CD4-positive, alpha-beta memory T cell (primary cell): Measurements from ENCODE around the gene NTHL1. TPM values are rescaled to one million over a fixed set of nuclear protein-coding genes. Genes with fewer than 3 reads are reported as not detected.

Experiments used
- CTCF ChIA-PET: fragments of 350-600 bp; sonication (Branson Sonifier 250); formaldehyde crosslinking; loops from one replicate; lab custom pipeline; 2021; ENCODE audit warnings: inconsistent platforms; ENCODE audit not compliant: partially characterized antibody; lab: Charles Lee
- POLR2A ChIA-PET: fragments of 350-600 bp; sonication (Branson Sonifier 250); formaldehyde crosslinking; loops from one replicate; lab custom pipeline; 2021; ENCODE audit not compliant: partially characterized antibody; lab: Charles Lee
- DNase-seq, 5 donors: peaks; one replicate each; pipeline versions ENCODE4 v3.0.0 to v3.0.0-alpha.2; 2020 to 2022; ENCODE audit warnings: mixed read lengths in 1 of 5
- H3K27ac ChIP-seq: one replicate; pipeline ENCODE4 v1.7.0; 2013; ENCODE audit warnings: low read depth, low read length
- H3K27me3 ChIP-seq: 2 replicates; pipeline ENCODE4 v1.7.0; 2013; ENCODE audit warnings: mild to moderate bottlenecking, low read length, moderate library complexity; ENCODE audit not compliant: insufficient read depth
- H3K36me3 ChIP-seq: 2 replicates; pipeline ENCODE4 v1.7.0; 2013; ENCODE audit warnings: mild to moderate bottlenecking, low read length, moderate library complexity; ENCODE audit not compliant: insufficient read depth
- H3K4me1 ChIP-seq: 2 replicates; pipeline ENCODE4 v1.7.0; 2013; ENCODE audit warnings: mild to moderate bottlenecking, low read length, moderate library complexity; ENCODE audit not compliant: insufficient read depth
- H3K4me3 ChIP-seq, 2 donors: one replicate each; pipeline ENCODE4 v1.7.0; 2013; ENCODE audit warnings: low read length in 2 of 2, mild to moderate bottlenecking in 1 of 2
- H3K9me3 ChIP-seq, 2 donors: one replicate each; pipeline ENCODE4 v1.7.0; 2013; ENCODE audit warnings: low read length in 2 of 2, control low read depth in 1 of 2; ENCODE audit not compliant: control insufficient read depth in 1 of 2
- H3K27ac Mint-ChIP-seq, 7 donors: one replicate each; pipeline ENCODE4 v1.8.0; 2020 to 2021; ENCODE audit warnings: mixed read lengths in 7 of 7, mild to moderate bottlenecking in 6 of 7, inconsistent platforms in 3 of 7, moderate library complexity in 3 of 7
- H3K27me3 Mint-ChIP-seq, 2 donors: one replicate each; pipeline ENCODE4 v1.8.0; 2020 to 2021; ENCODE audit warnings: mixed read lengths in 2 of 2
- H3K36me3 Mint-ChIP-seq, 2 donors: one replicate each; pipeline ENCODE4 v1.8.0; 2020 to 2021; ENCODE audit warnings: mixed read lengths in 2 of 2, inconsistent platforms in 1 of 2, mild to moderate bottlenecking in 1 of 2
- H3K4me1 Mint-ChIP-seq, 4 donors: one replicate each; pipeline ENCODE4 v1.8.0; 2020 to 2021; ENCODE audit warnings: mixed read lengths in 4 of 4, mild to moderate bottlenecking in 1 of 4
- H3K4me3 Mint-ChIP-seq, 8 donors: one replicate each; pipeline ENCODE4 v1.8.0; 2020 to 2021; ENCODE audit warnings: mixed read lengths in 8 of 8, mild to moderate bottlenecking in 7 of 8, moderate library complexity in 6 of 8, inconsistent platforms in 3 of 8
- H3K9me3 Mint-ChIP-seq, 8 donors: one replicate each; pipeline ENCODE4 v1.8.0; 2020 to 2021; ENCODE audit warnings: mixed read lengths in 8 of 8, mild to moderate bottlenecking in 5 of 8, inconsistent platforms in 3 of 8, moderate library complexity in 1 of 8
- intact Hi-C: fragments of 100-400 bp; cut with micrococcal nuclease; formaldehyde crosslinking; loops from one replicate; pipeline ENCODE4 v1.15.1; 2023
- polyA plus RNA-seq, 2 donors: library from polyadenylated mRNA; unstranded; fragments of 300-500 nt; fragmentation: Illumina TruSeq; gene quantifications; one replicate each; pipeline ENCODE4 v1.2.3, GENCODE V29; 2021
- total RNA-seq, 2 experiments: library from RNA; stranded (reverse); gene quantifications; one replicate each; pipeline ENCODE4 v1.2.3, GENCODE V29; 2021

NTHL1 gene
- total and polyA plus RNA-seq, 4 experiments from 2014 or later = 9.3 to 20.1 (median 12.7) TPM

DNA sequence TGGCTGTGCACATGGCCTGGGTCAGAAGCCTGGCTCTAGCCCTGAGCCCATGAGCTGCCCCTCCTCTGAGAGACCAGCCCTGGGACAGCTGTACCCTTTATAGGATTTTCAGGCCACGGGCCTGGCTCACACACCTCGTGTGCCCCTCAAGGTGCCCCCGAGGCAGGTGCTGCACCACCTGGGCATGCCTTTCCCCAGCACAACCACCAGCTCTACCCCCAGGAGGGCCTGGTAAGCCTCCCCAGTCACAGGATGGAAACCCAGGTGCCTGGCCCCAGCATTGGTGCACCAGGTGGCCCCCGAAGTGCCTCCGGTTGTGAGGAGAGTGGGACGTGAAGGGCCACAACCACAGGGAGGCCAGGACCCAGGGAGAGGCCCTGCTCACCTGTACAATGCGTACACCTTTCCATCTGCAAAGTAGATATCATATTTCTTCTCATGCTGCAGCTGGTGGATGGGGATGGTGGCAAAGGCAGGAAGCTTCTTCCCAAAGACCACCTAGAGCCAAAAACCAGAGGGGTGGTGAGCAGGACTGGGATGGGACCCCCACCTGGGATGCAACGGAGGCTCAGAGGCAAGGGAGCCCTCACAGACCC is 44.3 kb downstream of the NTHL1 start:
- intact Hi-C loops = no loop called here
- DNase-seq = no peak
- POLR2A ChIA-PET = interaction anchor here (0.9 to 3.8 kb wide), 6 partner anchors 10 to 176 kb away, joined by 3 to 25 read pairs (median 5); partner anchors contain the start of genes FAHD1, HAGH, RPS2 and TBL3

DNA sequence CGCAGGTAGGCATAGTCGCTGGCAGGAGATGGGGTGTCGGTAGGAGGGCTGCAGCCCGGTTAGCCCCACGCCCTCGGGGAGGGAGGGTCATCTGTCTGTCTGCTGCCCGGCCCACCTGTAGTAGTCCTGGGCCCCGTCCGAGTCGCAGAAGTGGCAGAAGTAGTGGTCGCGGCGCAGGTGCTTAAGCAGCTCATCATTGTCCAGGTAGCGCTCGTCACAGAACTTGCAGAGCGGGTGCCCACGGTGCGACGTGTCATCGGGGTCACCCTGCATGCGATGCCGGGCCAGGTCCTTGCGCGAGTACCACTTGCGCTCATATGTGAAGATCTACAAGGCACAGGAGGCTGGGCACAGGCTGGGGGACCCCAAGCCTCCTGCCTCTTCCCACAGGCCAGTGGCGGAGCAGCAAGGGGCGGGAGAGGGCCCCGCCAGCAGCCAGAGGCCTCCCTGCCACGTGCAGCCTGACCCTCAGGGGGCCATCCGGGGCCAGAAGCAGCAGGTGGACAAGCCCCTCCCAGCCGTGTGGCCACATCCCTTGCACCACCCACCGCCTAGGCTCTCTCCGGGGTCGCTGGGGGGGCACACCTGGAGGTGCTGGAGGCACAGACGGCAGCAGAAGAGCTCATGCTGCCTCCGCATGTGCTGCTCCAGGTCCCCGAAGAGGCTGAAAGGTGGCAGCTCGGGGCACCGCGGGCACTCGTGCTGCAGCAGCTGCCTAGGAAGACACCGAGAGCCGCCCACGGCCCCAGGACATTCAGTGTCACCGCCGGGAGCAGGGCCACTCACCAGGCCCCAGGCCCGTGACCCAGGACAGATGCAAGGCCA is 45.0 kb downstream of the NTHL1 start:
- no peaks in the 10 kb centered on the region for H3K9me3 ChIP-seq
- H3K4me3 ChIP-seq = no peak overlapping the region
- Mint-ChIP-seq H3K4me3 (no peak overlapping the region), H3K27me3 (no peaks in the 10 kb centered on the region), H3K9me3 (no peaks in the 10 kb centered on the region), H3K27ac (peak overlapping the region in 1 of 7 donors; percentile 24), H3K4me1 (peaks cover 7 to 33% (median 16%) of the 10 kb centered on the region in 4 donors), H3K36me3 (peaks cover 11 to 17% of the 10 kb centered on the region in 2 donors)
- CTCF ChIA-PET = interaction anchor here (1.0 to 4.9 kb wide), 12 partner anchors 8 to 152 kb away, joined by 3 to 44 read pairs (median 8); partner anchors contain the start of genes GFER, RNF151 and TRAF7
- POLR2A ChIA-PET = interaction anchor here (1.4 to 3.8 kb wide), 3 partner anchors 9 to 152 kb away, joined by 3 to 25 read pairs (median 14); partner anchors contain the start of gene TRAF7
- peaks cover 26% of the 10 kb centered on the region for H3K4me1 ChIP-seq
- DNase-seq = no peak
- peaks cover 34% of the 10 kb centered on the region for H3K36me3 ChIP-seq
- no peaks in the 10 kb centered on the region for H3K27me3 ChIP-seq
- intact Hi-C loops = no loop called here
- H3K27ac ChIP-seq = no peak overlapping the region

More for the DNA sequence above, 44.3 kb downstream of the NTHL1 start:
- peaks cover 34% of the 10 kb centered on the region for H3K36me3 ChIP-seq
- H3K4me3 ChIP-seq = no peak overlapping the region
- H3K4me1 ChIP-seq = peaks cover 33% of the 10 kb centered on the region
- Mint-ChIP-seq H3K27ac (no peak overlapping the region), H3K36me3 (peaks cover 6 to 13% of the 10 kb centered on the region in 2 donors), H3K4me3 (no peak overlapping the region), H3K4me1 (peaks cover 13 to 41% (median 22%) of the 10 kb centered on the region in 4 donors), H3K9me3 (no peaks in the 10 kb centered on the region), H3K27me3 (no peaks in the 10 kb centered on the region)
- no peaks in the 10 kb centered on the region for H3K9me3 ChIP-seq
- CTCF ChIA-PET = interaction anchor here (0.6 to 4.9 kb wide), 17 partner anchors 9 to 548 kb away, joined by 3 to 44 read pairs (median 7); partner anchors contain the start of genes GFER, RNF151 and TRAF7
- H3K27me3 ChIP-seq = no peaks in the 10 kb centered on the region
- H3K27ac ChIP-seq = no peak overlapping the region

DNA sequence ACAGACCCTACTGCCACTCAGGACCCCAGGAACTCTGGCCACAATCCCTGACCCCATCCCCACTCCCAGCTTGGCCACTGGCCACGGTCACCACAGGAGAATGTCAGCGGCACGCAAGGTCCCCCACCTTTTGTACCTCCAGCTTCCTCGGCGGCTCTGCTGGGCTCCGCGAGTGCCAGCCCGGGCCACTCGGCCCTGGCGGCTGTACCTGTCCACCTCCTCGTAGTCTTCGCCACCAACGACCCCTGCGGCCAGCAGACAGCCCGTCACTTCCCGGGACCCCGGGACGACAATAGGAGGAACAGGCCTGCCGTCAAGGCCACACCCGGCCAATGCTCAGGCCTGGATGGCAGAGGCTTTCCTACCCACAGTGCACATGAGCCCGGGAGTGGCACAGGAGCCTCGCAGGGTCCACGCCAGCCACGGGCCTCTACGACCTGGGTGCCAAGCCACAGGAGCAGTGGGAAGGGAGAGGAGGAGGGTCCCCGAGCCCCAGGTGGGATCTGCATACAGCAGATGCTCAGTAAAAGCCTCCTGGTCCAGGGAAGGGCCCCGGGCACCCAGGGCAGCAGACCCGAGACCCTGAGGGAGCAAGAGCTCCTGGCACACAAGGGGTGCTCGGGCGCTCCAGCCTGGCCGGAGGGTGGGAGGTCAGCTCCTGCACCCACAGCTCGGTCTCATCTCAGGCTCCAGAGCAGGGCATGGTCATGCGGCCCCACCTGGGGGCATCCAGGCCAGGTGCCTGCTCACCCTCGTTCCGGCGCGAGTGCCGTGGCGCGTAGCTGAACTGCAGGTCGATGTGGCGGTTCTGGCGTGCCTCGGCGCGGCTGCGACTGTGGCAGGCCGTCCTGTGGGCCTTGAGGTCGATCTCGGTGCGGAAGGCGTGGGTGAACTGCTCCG is 45.9 kb downstream of the NTHL1 start:
- POLR2A ChIA-PET = no interaction called here
- Histone ChIP-seq H3K27ac (no peak overlapping the region), H3K36me3 (peaks cover 38% of the 10 kb centered on the region), H3K4me3 (no peak overlapping the region), H3K9me3 (no peaks in the 10 kb centered on the region), H3K27me3 (no peaks in the 10 kb centered on the region), H3K4me1 (peaks cover 17% of the 10 kb centered on the region)
- no peaks in the 10 kb centered on the region for H3K9me3 Mint-ChIP-seq
- no peak for DNase-seq
- intact Hi-C loops = no loop called here
- H3K36me3 Mint-ChIP-seq = peaks cover 14 to 20% of the 10 kb centered on the region in 2 donors
- no peak overlapping the region for H3K4me3 Mint-ChIP-seq
- CTCF ChIA-PET = interaction anchor here (4.9 kb wide), 1 partner anchor 138 kb away, joined by 44 read pairs; no protein-coding TSS in a partner anchor
- H3K27me3 Mint-ChIP-seq = no peaks in the 10 kb centered on the region
- no peak overlapping the region for H3K27ac Mint-ChIP-seq
- peaks cover 5 to 24% (median 9%) of the 10 kb centered on the region in 4 donors for H3K4me1 Mint-ChIP-seq

DNA sequence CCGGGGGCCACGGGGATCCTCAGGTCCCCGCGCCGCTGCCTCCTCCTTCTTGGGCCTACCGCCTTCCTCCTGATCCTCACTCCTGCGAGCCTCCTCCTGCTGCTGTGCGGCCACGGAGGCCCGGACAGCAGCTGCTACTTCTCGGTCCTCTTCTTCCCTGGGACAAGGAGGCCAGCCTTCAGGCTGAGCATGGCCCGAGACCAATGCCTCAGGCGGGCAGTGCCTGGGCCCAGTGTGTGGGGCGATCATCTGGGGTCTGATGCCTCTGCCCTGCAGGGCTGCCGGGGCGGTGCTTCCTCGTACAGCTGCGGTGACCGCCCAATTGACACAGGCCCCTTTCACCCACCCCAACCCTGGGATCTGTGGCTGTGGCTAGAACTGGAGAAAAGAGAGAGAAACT is 46.6 kb downstream of the NTHL1 start:
- Mint-ChIP-seq H3K4me1 (peaks cover 2 to 18% (median 4%) of the 10 kb centered on the region in 4 donors), H3K9me3 (no peaks in the 10 kb centered on the region), H3K4me3 (no peak overlapping the region), H3K27me3 (no peaks in the 10 kb centered on the region), H3K36me3 (peaks cover 14 to 20% of the 10 kb centered on the region in 2 donors), H3K27ac (peak overlapping the region in 1 of 7 donors; percentile 7)
- H3K27ac ChIP-seq = no peak overlapping the region
- H3K27me3 ChIP-seq = no peaks in the 10 kb centered on the region
- no peak for DNase-seq
- intact Hi-C loops = no loop called here
- POLR2A ChIA-PET = interaction anchor here (0.8 kb wide), 1 partner anchor 36 kb away, joined by 3 read pairs; the partner anchor contains the start of gene RPS2
- no peaks in the 10 kb centered on the region for H3K9me3 ChIP-seq
- H3K36me3 ChIP-seq = peaks cover 38% of the 10 kb centered on the region
- CTCF ChIA-PET = no interaction called here
- H3K4me1 ChIP-seq = peaks cover 13% of the 10 kb centered on the region
- no peak overlapping the region for H3K4me3 ChIP-seq

DNA sequence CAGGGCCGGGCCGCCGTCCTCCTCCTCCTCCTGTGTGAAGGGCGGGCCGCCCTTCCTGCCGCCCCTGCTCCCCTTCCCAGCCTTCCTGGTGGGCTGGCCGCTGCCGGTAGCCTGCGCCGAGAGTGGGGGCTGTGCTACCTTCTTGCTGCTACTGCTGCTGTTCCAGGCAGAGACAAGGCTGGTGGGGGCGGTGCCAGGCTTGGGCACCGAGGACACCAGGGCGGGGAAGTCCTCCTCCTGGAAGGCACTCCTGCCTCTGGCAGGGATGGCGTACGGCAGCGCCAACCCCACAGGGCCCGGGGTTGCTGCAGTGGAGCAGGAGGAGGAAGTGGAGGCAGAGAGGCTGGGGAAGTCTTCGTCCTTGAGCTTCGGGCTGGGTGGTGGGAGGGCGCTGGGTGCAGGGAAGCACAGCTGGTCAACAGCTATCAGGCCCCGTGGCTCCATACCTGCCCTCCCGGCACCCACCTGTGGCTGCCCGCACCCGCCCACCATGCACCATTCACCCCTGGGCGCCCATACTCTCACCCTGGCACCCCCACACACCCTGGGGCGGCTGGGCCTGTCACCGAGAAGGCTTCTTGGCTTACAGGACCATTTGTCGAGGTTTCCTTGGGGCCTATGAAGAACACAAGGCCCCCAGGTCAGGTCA is 47.6 kb downstream of the NTHL1 start:
- CTCF ChIA-PET = no interaction called here
- H3K4me3 ChIP-seq = no peak overlapping the region
- DNase-seq = no peak
- peaks cover 38% of the 10 kb centered on the region for H3K36me3 ChIP-seq
- H3K9me3 ChIP-seq = no peaks in the 10 kb centered on the region
- H3K4me3 Mint-ChIP-seq = no peak overlapping the region
- H3K36me3 Mint-ChIP-seq = peaks cover 14 to 20% of the 10 kb centered on the region in 2 donors
- H3K9me3 Mint-ChIP-seq = no peaks in the 10 kb centered on the region
- no peaks in the 10 kb centered on the region for H3K27me3 Mint-ChIP-seq
- intact Hi-C loops = no loop called here
- POLR2A ChIA-PET = interaction anchor here (0.8 kb wide), 1 partner anchor 35 kb away, joined by 3 read pairs; the partner anchor contains the start of gene RPS2
- H3K27me3 ChIP-seq = no peaks in the 10 kb centered on the region
- no peak overlapping the region for H3K27ac Mint-ChIP-seq
- H3K27ac ChIP-seq = no peak overlapping the region
- H3K4me1 Mint-ChIP-seq = peaks cover 0 to 12% (median 0%) of the 10 kb centered on the region in 4 donors
- H3K4me1 ChIP-seq = peaks cover 12% of the 10 kb centered on the region
